Measurements from ENCODE around the gene TMEM44.
"Not testable (repeated sequence)": the region's sequence is repeated elsewhere in the genome, so short reads cannot be mapped to it uniquely, and the experiment has no call there.

The TMEM44 gene

DNA sequence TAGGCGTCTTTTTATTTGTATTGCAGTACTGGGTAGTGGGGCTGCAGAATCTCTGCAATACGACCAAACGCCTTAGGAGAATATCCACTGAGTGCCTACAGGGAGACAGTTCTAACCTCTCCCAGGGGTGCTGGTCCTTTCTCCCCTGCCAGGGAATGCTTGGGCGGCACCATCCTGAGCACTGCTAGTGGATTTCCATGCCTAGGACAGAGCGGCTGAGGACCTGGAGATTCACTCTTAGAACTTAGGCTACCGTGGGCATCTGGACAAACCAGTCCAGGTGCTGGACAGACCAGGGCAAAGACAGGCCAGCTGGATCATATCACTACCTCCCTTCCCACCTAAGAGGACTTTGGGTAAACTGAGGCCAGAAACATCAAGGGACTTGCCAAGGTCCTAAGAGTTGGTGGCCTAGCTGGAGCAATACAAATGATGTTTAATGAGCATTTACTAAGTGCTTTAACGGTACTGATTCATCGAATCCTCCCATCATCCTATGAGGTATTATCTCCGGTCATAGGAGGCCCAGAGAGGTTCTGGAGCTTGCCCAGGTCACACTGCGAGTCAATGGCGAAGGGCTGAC lies 902 bp downstream of the TMEM44 start:
- Mint-ChIP-seq H3K27me3 (peaks cover 6% of the 10 kb centered on the region), H3K4me1 (ENCODE audit: low read depth) (peaks cover 27% of the 10 kb centered on the region), H3K4me3 (peak overlapping the region; percentile 78), H3K9me3 (no peaks in the 10 kb centered on the region), H3K27ac (no peak overlapping the region), H3K36me3 (ENCODE audit: low read depth) (no peaks in the 10 kb centered on the region)
- intact Hi-C loops (cut with micrococcal nuclease), result no loop called here

DNA sequence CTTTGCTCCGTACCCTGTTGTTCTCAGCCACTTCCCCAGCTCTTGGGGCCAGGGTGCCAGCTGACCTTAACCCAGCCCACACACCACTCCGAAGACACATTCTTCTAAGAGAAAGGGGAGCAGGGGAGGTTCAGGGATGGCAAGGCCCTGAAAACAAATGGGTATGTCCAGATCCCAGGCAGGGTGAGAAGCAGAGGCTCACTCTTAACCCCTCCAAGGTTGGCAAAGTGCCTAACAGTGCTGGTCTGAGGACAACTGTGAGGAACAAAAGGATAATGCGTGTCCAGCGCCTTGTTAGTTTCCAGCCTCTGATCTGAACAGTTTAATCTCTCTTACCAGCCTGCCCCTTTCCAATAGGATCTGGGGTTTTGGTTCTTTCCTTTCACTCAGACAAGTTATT lies 1.5 kb downstream of the TMEM44 start:
- Mint-ChIP-seq H3K27ac (no peak overlapping the region), H3K27me3 (peaks cover 6% of the 10 kb centered on the region), H3K9me3 (no peaks in the 10 kb centered on the region), H3K36me3 (ENCODE audit: low read depth) (no peaks in the 10 kb centered on the region), H3K4me3 (no peak overlapping the region), H3K4me1 (ENCODE audit: low read depth) (peaks cover 22% of the 10 kb centered on the region)
- intact Hi-C loops (cut with micrococcal nuclease), result no loop called here

DNA sequence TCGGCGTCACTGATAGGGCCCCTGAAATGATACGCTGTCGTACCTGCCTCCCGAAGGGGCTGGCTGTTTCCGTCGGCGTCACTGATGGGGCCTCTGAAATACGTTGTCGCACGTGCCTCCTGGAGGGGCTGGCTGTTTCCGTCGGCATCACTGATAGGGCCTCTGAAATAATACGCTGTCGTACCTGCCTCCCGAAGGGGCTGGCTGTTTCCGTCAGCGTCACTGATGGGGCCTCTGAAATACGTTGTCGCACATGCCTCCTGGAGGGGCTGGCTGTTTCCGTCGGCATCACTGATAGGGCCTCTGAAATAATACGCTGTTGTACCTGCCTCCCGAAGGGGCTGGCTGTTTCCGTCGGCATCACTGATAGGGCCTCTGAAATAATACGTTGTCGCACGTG lies 2.5 kb downstream of the TMEM44 start:
- H3K4me3 Mint-ChIP-seq; intact Hi-C loops (cut with micrococcal nuclease); H3K27me3 Mint-ChIP-seq; H3K9me3 Mint-ChIP-seq; H3K36me3 Mint-ChIP-seq (ENCODE audit: low read depth); H3K27ac Mint-ChIP-seq: not testable (repeated sequence)
- peaks cover 22% of the 10 kb centered on the region for H3K4me1 Mint-ChIP-seq (ENCODE audit: low read depth)

DNA sequence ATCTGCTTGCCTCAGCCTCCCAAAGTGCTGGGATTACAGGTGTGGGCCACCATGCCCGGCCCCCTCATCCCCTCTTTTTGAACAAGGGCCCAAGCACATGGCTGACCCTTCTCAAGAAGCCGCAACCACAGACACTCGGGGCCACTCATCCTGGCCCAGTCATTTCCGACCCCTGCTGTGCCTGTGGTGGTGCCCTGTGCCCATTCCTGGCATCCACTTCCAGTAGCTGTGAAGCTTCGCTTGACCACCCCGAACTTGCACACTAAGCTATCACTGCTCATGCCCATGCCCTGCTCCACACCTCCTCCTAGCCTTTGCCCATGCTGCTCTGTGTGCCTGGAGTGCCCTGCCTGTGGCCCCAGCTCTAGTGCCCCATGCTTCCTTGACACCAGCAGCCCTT lies 8.3 kb downstream of the TMEM44 start:
- H3K4me3 Mint-ChIP-seq, result no peak overlapping the region
- H3K27me3 Mint-ChIP-seq, result no peaks in the 10 kb centered on the region
- peaks cover 12% of the 10 kb centered on the region for H3K36me3 Mint-ChIP-seq (ENCODE audit: low read depth)
- H3K9me3 Mint-ChIP-seq, result no peaks in the 10 kb centered on the region
- intact Hi-C loops (cut with micrococcal nuclease), result no loop called here
- H3K27ac Mint-ChIP-seq, result no peak overlapping the region
- H3K4me1 Mint-ChIP-seq (ENCODE audit: low read depth), result peaks cover 29% of the 10 kb centered on the region

DNA sequence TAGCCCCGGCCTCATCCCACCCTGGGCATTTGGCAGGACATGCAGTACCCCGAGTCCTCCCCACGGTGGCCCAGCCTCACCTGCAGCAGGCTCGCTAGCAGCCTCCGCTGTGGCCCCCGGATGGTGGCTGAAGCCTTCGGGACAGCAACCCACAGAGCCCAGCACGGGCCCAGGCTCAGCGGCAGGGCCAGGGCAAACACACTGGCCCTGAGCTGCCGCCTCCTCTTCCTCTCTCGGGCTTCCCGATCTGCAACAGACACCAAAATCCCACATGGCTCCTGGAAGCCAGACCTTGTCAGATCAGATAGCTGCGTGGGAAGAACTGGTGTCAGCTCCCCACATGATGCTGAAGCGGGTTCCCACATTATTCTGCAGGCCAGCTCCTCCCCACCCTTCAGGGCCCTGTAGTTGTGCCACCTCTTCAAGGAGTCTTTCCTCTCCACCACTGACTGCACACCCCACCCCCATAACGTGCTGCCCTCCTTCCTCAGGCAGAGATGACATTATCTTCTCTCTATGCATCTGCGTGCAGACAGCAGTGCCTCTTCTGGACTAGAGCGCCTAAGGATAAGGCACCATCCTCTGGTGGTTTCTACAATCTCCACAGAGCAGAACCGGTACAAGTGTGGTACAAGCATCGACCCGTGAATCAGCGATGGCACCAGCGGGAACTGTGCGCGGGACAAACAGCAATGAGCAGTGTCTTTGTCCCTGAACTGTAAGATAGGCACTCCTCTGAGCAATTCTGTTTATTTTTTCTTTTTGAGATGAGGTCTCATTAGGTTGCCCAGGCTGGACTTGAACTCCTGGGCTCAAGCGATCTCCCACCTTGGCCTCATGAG lies 9.5 kb downstream of the TMEM44 start:
- H3K27ac Mint-ChIP-seq, result no peak overlapping the region
- intact Hi-C loops (cut with micrococcal nuclease), result no loop called here
- no peaks in the 10 kb centered on the region for H3K9me3 Mint-ChIP-seq
- H3K36me3 Mint-ChIP-seq (ENCODE audit: low read depth), result peaks cover 12% of the 10 kb centered on the region
- no peak overlapping the region for H3K4me3 Mint-ChIP-seq
- peaks cover 37% of the 10 kb centered on the region for H3K4me1 Mint-ChIP-seq (ENCODE audit: low read depth)
- no peaks in the 10 kb centered on the region for H3K27me3 Mint-ChIP-seq

DNA sequence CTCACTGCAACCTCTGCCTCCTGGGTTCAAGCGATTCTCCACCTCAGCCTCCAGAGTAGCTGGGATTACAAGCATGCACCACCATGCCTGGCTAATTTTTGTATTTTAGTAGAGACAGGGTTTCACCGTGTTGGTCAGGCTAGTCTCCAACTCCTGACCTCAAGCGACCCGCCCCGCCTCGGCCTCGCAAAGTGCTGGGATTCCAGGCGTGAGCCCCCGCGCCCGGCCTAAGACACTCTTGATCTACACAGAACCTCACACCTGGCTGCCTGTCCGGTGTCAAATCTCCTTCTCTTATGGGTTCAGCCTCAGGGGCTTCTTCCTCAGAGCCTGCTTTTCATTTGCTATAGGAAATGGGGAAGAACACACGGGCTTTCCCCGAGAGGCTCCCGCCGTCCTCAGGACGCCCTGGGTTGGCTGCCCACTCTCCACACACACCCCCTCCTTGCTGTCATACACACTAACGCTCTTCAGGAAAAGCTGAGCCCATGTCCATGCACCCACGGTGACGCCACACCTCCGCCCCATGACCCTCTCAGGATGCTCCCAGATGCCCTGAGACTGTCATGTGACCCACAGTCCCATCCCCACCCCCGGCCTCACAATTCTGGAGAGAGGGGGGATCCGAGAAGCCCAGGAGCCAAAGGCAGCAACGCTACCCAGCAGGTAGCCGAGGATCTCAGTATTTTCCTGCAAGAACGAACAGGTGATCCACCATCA lies 10.4 kb downstream of the TMEM44 start:
- H3K4me1 Mint-ChIP-seq (ENCODE audit: low read depth), result peaks cover 37% of the 10 kb centered on the region
- H3K4me3 Mint-ChIP-seq, result no peak overlapping the region
- no peaks in the 10 kb centered on the region for H3K27me3 Mint-ChIP-seq
- no peaks in the 10 kb centered on the region for H3K9me3 Mint-ChIP-seq
- peaks cover 12% of the 10 kb centered on the region for H3K36me3 Mint-ChIP-seq (ENCODE audit: low read depth)
- intact Hi-C loops (cut with micrococcal nuclease), result no loop called here
- H3K27ac Mint-ChIP-seq, result no peak overlapping the region

DNA sequence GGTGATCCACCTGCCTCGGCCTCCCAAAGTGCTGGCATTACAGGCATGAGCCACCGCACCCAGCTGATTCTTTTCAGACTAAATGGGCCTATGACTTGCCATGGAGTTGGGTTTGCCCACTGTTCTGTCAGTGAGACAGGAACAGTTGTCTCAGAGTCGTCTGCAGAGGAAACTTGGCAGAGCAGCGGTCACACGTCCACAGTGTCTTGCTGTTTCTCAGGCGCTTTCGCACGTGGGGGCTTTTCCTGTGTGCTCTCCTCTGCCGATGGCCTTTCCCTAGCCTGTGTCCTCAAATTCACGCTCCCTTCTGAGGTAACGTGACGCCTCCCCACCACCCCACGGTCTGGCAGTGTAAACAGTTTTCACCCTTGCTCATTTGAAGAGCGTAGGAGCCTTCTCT lies 11.3 kb downstream of the TMEM44 start:
- Mint-ChIP-seq H3K36me3 (ENCODE audit: low read depth) (peaks cover 12% of the 10 kb centered on the region), H3K9me3 (no peaks in the 10 kb centered on the region), H3K27me3 (no peaks in the 10 kb centered on the region), H3K4me3 (no peak overlapping the region), H3K4me1 (ENCODE audit: low read depth) (peaks cover 37% of the 10 kb centered on the region), H3K27ac (no peak overlapping the region)
- intact Hi-C loops (cut with micrococcal nuclease), result no loop called here

DNA sequence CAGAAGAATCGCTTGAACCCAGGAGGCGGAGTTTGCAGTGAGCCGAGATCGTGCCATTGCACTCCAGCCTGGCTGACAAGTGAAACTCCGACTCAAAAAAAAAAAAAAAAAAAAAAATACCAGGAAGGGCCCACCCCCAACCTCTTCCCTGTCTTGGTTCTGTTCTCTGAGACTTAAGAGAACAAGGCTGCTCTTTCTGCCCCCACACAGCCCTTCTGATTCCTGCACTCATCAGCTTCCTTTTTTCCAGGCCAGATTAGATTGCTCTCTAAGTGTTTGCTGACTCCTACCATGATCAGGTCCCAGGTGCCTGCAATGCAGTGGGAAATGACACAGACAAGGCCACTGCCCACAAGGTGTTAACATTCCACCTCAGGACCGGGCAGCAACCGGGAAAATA lies 13.0 kb downstream of the TMEM44 start:
- no peaks in the 10 kb centered on the region for H3K27me3 Mint-ChIP-seq
- H3K36me3 Mint-ChIP-seq (ENCODE audit: low read depth), result peaks cover 5% of the 10 kb centered on the region
- peak overlapping the region; percentile 67 for H3K27ac Mint-ChIP-seq
- H3K4me1 Mint-ChIP-seq (ENCODE audit: low read depth), result peaks cover 37% of the 10 kb centered on the region
- H3K9me3 Mint-ChIP-seq, result no peaks in the 10 kb centered on the region
- no peak overlapping the region for H3K4me3 Mint-ChIP-seq
- intact Hi-C loops (cut with micrococcal nuclease), result no loop called here

DNA sequence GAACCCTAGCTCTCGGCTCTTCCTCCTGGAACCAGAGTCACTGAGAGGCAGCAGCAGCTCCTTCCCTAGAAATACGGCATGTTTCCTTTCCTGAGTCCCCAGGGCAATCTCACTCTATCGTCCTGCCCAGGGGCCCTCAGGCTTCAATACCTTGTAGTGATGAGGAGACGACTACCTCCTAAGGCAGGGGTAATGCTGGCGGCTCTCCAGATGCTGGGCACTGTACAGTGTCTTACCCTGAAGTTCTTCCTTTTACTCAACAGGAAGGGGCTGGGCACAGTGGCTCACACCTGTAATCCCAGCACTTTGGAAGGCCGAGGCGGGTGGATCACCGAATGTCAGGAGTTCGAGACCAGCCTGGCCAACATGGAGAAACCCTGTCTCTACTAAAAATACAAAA lies 13.5 kb downstream of the TMEM44 start:
- H3K4me1 Mint-ChIP-seq (ENCODE audit: low read depth), result peaks cover 37% of the 10 kb centered on the region
- no peak overlapping the region for H3K4me3 Mint-ChIP-seq
- H3K27me3 Mint-ChIP-seq, result no peaks in the 10 kb centered on the region

DNA sequence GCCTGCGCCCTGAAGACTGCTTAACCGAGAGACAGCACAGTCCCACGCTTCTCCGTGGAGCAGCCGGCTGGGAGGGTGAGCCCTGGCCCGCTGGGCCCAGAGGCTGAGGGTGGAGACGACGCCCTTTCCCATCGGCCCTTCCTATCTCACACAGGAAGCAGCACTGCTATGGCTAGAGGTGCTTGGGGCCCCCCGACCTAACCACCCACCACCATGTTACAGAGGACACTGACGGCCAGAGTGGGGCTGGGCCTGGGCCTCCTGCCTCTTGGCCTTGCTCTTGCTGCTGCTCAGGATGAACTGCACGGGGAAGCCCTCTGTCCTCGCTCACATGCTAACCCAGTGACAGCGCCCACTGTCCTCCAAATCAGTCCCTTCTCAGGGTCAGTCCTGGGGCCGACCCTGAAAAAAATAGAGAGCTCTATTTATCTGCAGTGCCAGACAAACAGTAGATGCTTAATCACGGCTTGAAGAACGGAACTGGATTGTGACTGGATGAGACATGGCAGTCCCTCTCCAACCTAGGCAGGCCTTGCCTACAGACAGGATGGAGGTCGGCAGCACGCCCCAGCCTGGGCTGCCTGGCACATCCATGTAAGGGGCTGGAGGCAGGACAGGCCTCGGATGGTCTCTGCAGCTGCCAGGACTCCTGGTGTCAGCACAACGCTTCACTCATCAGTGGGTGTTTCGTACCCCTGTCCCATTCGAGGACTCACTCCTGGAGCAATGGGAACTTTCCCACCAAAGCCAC lies 14.2 kb downstream of the TMEM44 start:
- Mint-ChIP-seq H3K36me3 (ENCODE audit: low read depth) (no peaks in the 10 kb centered on the region), H3K4me3 (no peak overlapping the region), H3K9me3 (no peaks in the 10 kb centered on the region), H3K4me1 (ENCODE audit: low read depth) (peaks cover 35% of the 10 kb centered on the region), H3K27me3 (no peaks in the 10 kb centered on the region), H3K27ac (no peak overlapping the region)
- intact Hi-C loops (cut with micrococcal nuclease), result no loop called here

More for the DNA sequence above, 13.5 kb downstream of the TMEM44 start:
- intact Hi-C loops (cut with micrococcal nuclease), result no loop called here
- H3K36me3 Mint-ChIP-seq (ENCODE audit: low read depth), result peaks cover under 1% of the 10 kb centered on the region
- H3K9me3 Mint-ChIP-seq, result no peaks in the 10 kb centered on the region
- peak overlapping the region; percentile 67 for H3K27ac Mint-ChIP-seq

DNA sequence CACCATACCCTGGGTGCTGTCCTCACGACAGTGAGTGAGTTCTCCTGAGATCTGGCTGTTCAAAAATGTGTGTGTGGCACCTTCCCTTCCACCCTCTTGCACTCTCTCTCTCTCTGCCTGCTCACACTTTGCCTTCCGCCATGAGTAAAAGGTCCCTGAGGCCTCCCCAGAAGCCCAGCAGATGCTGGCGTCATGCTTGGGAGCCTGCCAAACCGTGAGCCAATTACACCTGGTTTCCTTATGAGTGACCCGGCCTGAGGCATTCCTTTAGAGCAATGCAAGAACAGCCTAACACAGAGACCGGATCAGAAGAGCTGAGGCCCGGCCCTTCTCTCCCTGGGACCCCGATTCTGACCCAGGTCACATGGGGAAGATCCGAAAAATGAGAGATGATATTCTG lies 15.4 kb downstream of the TMEM44 start:
- Mint-ChIP-seq H3K36me3 (ENCODE audit: low read depth) (no peaks in the 10 kb centered on the region), H3K4me3 (no peak overlapping the region), H3K27me3 (no peaks in the 10 kb centered on the region), H3K9me3 (no peaks in the 10 kb centered on the region), H3K4me1 (ENCODE audit: low read depth) (peaks cover 25% of the 10 kb centered on the region), H3K27ac (no peak overlapping the region)
- intact Hi-C loops (cut with micrococcal nuclease), result no loop called here

DNA sequence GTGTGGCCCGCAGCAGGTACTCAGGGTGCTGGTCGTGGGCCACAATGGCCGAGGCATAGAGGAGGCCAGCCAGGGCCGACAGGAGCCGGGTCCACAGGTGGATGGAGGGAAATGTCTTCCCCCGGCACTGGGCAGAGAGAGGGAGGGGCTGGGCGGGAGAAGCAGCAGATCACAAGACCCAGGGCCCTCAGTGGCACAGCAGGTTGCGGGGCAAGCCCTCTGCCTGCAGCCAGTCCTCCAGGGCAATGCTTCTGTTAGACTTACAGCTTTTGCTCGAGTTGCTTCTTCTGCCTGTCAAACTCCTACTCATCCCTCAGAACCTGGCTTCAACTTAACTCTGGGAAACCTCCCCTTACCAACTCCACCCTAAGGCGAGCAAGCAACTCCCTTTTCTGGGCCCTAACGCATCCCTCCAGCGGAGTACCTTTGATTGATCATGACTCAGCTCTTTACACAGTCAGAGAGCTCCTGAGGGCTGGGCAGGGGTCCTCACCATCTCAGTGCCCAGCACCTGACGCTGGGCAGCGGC lies 16.0 kb downstream of the TMEM44 start:
- Mint-ChIP-seq H3K36me3 (ENCODE audit: low read depth) (no peaks in the 10 kb centered on the region), H3K4me3 (no peak overlapping the region), H3K27me3 (no peaks in the 10 kb centered on the region), H3K27ac (no peak overlapping the region), H3K9me3 (no peaks in the 10 kb centered on the region), H3K4me1 (ENCODE audit: low read depth) (peaks cover 27% of the 10 kb centered on the region)
- intact Hi-C loops (cut with micrococcal nuclease), result no loop called here

DNA sequence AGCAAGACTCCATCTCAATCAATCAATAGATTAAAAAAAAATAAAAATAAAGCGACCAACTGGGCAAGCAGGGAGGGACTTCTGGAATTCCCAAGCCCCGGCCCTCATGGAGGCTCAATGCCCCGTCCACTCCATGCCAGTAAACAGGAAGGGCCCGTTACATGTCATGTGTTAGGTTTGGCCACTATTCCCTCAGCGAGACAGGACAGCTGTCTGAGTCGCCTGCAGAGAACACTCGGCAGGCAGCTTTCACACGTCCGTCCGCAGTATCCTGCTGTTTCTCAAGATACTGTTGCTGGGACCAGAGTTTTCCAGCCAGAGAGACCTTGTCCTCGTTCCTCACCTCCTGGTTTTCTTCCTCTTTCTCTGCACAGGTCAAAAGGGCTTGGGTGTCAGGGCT lies 18.0 kb downstream of the TMEM44 start:
- Mint-ChIP-seq H3K27me3 (no peaks in the 10 kb centered on the region), H3K4me1 (ENCODE audit: low read depth) (peaks cover 14% of the 10 kb centered on the region), H3K27ac (no peak overlapping the region), H3K9me3 (no peaks in the 10 kb centered on the region), H3K4me3 (no peak overlapping the region), H3K36me3 (ENCODE audit: low read depth) (no peaks in the 10 kb centered on the region)
- intact Hi-C loops (cut with micrococcal nuclease), result no loop called here

DNA sequence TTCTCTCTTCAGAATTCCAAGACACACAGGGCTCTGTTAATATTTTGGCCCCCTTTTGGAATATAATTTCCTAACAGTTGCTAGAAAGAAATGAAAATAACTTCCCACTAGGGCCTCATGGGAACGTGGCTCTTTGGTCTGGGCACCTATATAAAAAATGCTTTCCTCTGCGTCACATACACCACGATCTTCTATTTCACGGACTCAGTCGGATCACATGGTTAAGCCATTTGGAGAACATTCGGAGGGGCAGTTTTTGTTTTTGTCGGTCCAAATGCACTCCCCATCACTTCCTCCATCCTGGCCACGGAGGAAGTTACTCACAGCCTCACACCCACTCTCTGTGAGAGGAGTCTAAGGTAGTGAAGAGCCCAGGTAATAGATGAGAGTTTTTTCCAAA lies 21.0 kb downstream of the TMEM44 start:
- H3K27me3 Mint-ChIP-seq, result no peaks in the 10 kb centered on the region
- H3K4me1 Mint-ChIP-seq (ENCODE audit: low read depth), result peaks cover 20% of the 10 kb centered on the region
- H3K27ac Mint-ChIP-seq, result no peak overlapping the region
- no peaks in the 10 kb centered on the region for H3K9me3 Mint-ChIP-seq
- H3K4me3 Mint-ChIP-seq, result no peak overlapping the region
- intact Hi-C loops (cut with micrococcal nuclease), result no loop called here
- no peaks in the 10 kb centered on the region for H3K36me3 Mint-ChIP-seq (ENCODE audit: low read depth)
